ENCODE measurements around the gene TFIP11. TPM values are rescaled to one million over a fixed set of nuclear protein-coding genes. Genes with fewer than 3 reads are reported as not detected.

Gene TFIP11
- total and polyA plus RNA-seq, 12 donors: 18.8 to 25.5 (median 23.0) TPM

DNA sequence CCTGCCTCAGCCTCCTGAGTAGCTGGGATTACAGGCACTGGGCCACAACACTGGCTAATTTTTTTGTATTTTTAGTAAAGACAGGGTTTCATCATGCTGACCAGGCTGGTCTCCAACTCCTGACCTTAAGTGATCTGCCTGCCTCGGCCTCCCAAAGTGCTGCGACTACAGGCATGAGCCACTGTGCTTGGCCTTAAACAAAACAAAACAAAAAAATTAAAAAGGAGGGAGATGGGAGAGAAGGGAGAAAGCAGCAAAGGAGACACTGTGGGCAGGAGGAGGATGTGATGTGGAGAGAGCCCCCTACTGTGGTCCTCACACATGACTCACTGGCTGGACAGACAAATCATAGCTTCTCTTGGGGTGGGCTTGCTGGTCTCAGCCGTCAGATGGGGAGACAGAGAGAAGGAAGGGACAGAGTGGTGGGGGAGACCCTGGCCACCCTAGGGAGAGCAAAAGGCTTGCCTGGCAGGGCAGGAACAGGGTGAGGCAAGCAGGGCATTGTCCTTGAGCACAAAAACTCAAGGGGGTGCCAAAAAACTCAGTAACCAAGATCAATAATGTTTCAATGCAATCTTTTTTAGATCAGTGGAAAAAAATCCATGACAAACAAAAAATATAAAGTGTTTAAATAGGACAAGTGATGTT is 46.1 kb upstream of the TFIP11 start:
- ATAC-seq (no peak), DNase-seq (no peak)
- Histone ChIP-seq H3K9me3 (no peaks in the 10 kb centered on the region), H3K4me1 (peaks cover 0 to 65% (median 40%) of the 10 kb centered on the region in 9 donors), H3K36me3 (no peaks in the 10 kb centered on the region), H3K27ac (peak overlapping the region in 5 of 10 donors; percentile 11 to 49 (median 29)), H3K27me3 (no peaks in the 10 kb centered on the region), H3K4me3 (no peak overlapping the region)
- TF ChIP-seq CTCF (IDR thresholded peaks at IDR 0.05): no peak
- 73 to 80% methylated on average over 3 of the region's 3 CpGs for WGBS, 2 donors
- intact Hi-C loops (cut with DNase I): no loop called here

GRCh38 chr22:26556904-26557303 is 44.6 kb upstream of the TFIP11 start:
- 67 to 74% methylated on average over 5 of the region's 5 CpGs for WGBS, 2 donors
- Histone ChIP-seq H3K4me1 (peaks cover 0 to 65% (median 41%) of the 10 kb centered on the region in 9 donors), H3K27ac (peak overlapping the region in 8 of 10 donors; percentile 3 to 78 (median 55))

DNA sequence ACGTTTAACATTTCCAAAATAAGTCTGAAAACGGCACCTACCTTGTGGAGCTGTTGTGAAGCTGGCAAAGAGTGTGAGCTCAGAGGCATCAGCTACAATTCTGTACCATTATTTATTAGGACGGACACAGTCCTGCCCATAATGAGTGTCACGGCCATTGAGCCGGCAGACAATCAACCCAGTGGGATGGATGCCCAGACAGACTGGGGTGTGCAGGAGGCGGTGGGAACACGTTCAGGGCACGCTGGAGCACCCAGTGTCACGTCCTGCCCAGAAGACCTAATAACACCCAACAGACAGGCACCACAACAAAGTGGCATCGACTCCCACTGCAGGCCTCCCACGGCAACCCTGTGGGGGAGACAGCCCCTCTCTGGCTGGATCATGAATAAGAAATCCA is 43.2 kb upstream of the TFIP11 start:
- peak overlapping the region in 7 of 10 donors; percentile 10 to 69 (median 62) for H3K27ac ChIP-seq
- peak in 1 of 2 donors; percentile 36 for DNase-seq

More at GRCh38 chr22:26556904-26557303, 44.6 kb upstream of the TFIP11 start:
- intact Hi-C loops (cut with DNase I): no loop called here
- Histone ChIP-seq H3K4me3 (no peak overlapping the region), H3K27me3 (no peaks in the 10 kb centered on the region), H3K9me3 (no peaks in the 10 kb centered on the region), H3K36me3 (no peaks in the 10 kb centered on the region)
- TF ChIP-seq CTCF (IDR thresholded peaks at IDR 0.05): no peak
- DNase-seq (no peak), ATAC-seq (peak; percentile 16 to 49 (median 35))

GRCh38 chr22:26554956-26555355 is 42.7 kb upstream of the TFIP11 start:
- Histone ChIP-seq H3K9me3 (no peaks in the 10 kb centered on the region), H3K27ac (peak overlapping the region in 6 of 10 donors; percentile 7 to 69 (median 56)), H3K4me1 (peaks cover 7 to 74% (median 51%) of the 10 kb centered on the region in 9 donors), H3K4me3 (no peak overlapping the region), H3K27me3 (no peaks in the 10 kb centered on the region), H3K36me3 (no peaks in the 10 kb centered on the region)
- intact Hi-C loops (cut with DNase I): loop anchor here in 1 of 10 donors (5.0 kb wide), 1 partner anchor 32 kb away; no protein-coding TSS in a partner anchor
- ATAC-seq: no peak
- no peak for TF ChIP-seq CTCF (IDR thresholded peaks at IDR 0.05)
- WGBS, 2 donors: 77 to 82% methylated on average over 6 of the region's 6 CpGs
- DNase-seq: no peak

More for the DNA sequence above, 43.2 kb upstream of the TFIP11 start:
- no peak for TF ChIP-seq CTCF (IDR thresholded peaks at IDR 0.05)
- WGBS, 2 donors: 60 to 61% methylated on average over 11 of the region's 11 CpGs
- intact Hi-C loops (cut with DNase I): no loop called here
- ATAC-seq: peak in 7 of 8 donors; percentile 26 to 81 (median 60)
- no peaks in the 10 kb centered on the region for H3K9me3 ChIP-seq
- H3K36me3 ChIP-seq: no peaks in the 10 kb centered on the region
- H3K27me3 ChIP-seq: no peaks in the 10 kb centered on the region
- H3K4me3 ChIP-seq: no peak overlapping the region
- peaks cover 4 to 74% (median 49%) of the 10 kb centered on the region in 9 donors for H3K4me1 ChIP-seq

Data from heart right ventricle (tissue), 16 donors.